ENCODE data around the gene TOE1.

GRCh38 chr1:45334308-45335245 is 5.4 kb upstream of the TOE1 start:
- TF ChIP-seq CTCF (IDR thresholded peaks at IDR 0.05): no peak
- TF ChIP-seq POLR2A (IDR thresholded peaks at IDR 0.05): no peak

Measured in heart left ventricle (tissue), 13 donors.